ENCODE data around the gene MCTP1. TPM values are rescaled to one million over a fixed set of nuclear protein-coding genes. Genes with fewer than 3 reads are reported as not detected.

Gene MCTP1
- total RNA-seq, 1 experiment from 2014 or later: 25.8 TPM

- no peaks in the 10 kb centered on the region for H3K9me3 ChIP-seq (ENCODE audit: low read depth, low read length, poor library complexity, severe bottlenecking)
- H3K36me3 ChIP-seq (ENCODE audit: insufficient read depth, low read length, poor library complexity, severe bottlenecking): no peaks in the 10 kb centered on the region
- no peak for DNase-seq (ENCODE audit: low spot score)
- no peak overlapping the region for H3K27ac ChIP-seq (ENCODE audit: low read depth, low read length, poor library complexity, severe bottlenecking)
- H3K4me3 ChIP-seq (ENCODE audit: low read depth, low read length, poor library complexity, severe bottlenecking): no peak overlapping the region
- intact Hi-C loops (cut with micrococcal nuclease; ENCODE audit: unreplicated experiment): no loop called here
- ChIA-PET CTCF (no interaction called here), POLR2A (ENCODE audit: low non-redundant PET) (no interaction called here)
- no peaks in the 10 kb centered on the region for H3K27me3 ChIP-seq (replicated peaks; ENCODE audit: insufficient read depth, low read depth, low read length, poor library complexity)
- TF ChIP-seq, protein P1, sequence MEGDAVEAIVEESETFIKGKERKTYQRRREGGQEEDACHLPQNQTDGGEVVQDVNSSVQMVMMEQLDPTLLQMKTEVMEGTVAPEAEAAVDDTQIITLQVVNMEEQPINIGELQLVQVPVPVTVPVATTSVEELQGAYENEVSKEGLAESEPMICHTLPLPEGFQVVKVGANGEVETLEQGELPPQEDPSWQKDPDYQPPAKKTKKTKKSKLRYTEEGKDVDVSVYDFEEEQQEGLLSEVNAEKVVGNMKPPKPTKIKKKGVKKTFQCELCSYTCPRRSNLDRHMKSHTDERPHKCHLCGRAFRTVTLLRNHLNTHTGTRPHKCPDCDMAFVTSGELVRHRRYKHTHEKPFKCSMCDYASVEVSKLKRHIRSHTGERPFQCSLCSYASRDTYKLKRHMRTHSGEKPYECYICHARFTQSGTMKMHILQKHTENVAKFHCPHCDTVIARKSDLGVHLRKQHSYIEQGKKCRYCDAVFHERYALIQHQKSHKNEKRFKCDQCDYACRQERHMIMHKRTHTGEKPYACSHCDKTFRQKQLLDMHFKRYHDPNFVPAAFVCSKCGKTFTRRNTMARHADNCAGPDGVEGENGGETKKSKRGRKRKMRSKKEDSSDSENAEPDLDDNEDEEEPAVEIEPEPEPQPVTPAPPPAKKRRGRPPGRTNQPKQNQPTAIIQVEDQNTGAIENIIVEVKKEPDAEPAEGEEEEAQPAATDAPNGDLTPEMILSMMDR (conservative IDR thresholded peaks at IDR 0.05; ENCODE audit: low read depth, low read length): no peak
- TF ChIP-seq EZH2 (IDR thresholded peaks at IDR 0.05; ENCODE audit: borderline replicate concordance, low read depth, low read length, poor library complexity, severe bottlenecking): no peak
- no TSS peak for BruUV-seq (replicated peaks)
- no peaks in the 10 kb centered on the region for H3K4me1 ChIP-seq (ENCODE audit: insufficient read depth, low read length, poor library complexity, severe bottlenecking)
Measured at GRCh38 chr5:95124731-95125130, 160.2 kb downstream of the MCTP1 start.

DNA sequence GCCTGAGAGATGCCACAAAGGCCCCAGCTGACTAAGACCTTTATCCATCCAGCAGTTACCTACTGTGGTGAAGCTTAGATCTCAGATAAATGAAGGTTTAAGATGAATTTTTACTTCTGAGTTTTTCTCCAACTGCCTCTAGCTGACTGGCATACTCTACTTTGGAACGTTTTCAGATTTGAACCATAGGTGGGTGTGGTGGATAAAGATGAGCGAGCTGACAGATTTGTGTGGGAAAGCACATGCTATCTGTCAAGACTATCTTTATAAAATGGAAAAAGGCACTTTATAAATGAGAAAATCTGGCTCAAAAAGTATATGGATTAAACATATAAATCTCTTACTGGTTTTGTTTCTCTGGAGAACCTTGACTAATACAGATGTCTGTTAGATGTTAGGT, 160.8 kb downstream of the MCTP1 start:
- no peak for DNase-seq (ENCODE audit: low spot score)
- Histone ChIP-seq H3K27ac (ENCODE audit: low read depth, low read length, poor library complexity, severe bottlenecking) (no peak overlapping the region), H3K36me3 (ENCODE audit: insufficient read depth, low read length, poor library complexity, severe bottlenecking) (no peaks in the 10 kb centered on the region), H3K4me3 (ENCODE audit: low read depth, low read length, poor library complexity, severe bottlenecking) (no peak overlapping the region), H3K27me3 (replicated peaks; ENCODE audit: insufficient read depth, low read depth, low read length, poor library complexity) (no peaks in the 10 kb centered on the region), H3K9me3 (ENCODE audit: low read depth, low read length, poor library complexity, severe bottlenecking) (no peaks in the 10 kb centered on the region), H3K4me1 (ENCODE audit: insufficient read depth, low read length, poor library complexity, severe bottlenecking) (no peaks in the 10 kb centered on the region)
- TF ChIP-seq, protein P1 (conservative IDR thresholded peaks at IDR 0.05; ENCODE audit: low read depth, low read length): no peak
- TF ChIP-seq EZH2 (IDR thresholded peaks at IDR 0.05; ENCODE audit: borderline replicate concordance, low read depth, low read length, poor library complexity, severe bottlenecking): no peak
- BruUV-seq (replicated peaks): no TSS peak
- ChIA-PET CTCF (no interaction called here), POLR2A (ENCODE audit: low non-redundant PET) (no interaction called here)
- intact Hi-C loops (cut with micrococcal nuclease; ENCODE audit: unreplicated experiment): no loop called here

GRCh38 chr5:95114902-95115301, 170.0 kb downstream of the MCTP1 start:
- H3K36me3 ChIP-seq (ENCODE audit: insufficient read depth, low read length, poor library complexity, severe bottlenecking): no peaks in the 10 kb centered on the region
- CTCF ChIA-PET: no interaction called here
- H3K27me3 ChIP-seq (replicated peaks; ENCODE audit: insufficient read depth, low read depth, low read length, poor library complexity): no peaks in the 10 kb centered on the region
- no peaks in the 10 kb centered on the region for H3K9me3 ChIP-seq (ENCODE audit: low read depth, low read length, poor library complexity, severe bottlenecking)
- intact Hi-C loops (cut with micrococcal nuclease; ENCODE audit: unreplicated experiment): no loop called here
- H3K4me1 ChIP-seq (ENCODE audit: insufficient read depth, low read length, poor library complexity, severe bottlenecking): no peaks in the 10 kb centered on the region
- no peak overlapping the region for H3K27ac ChIP-seq (ENCODE audit: low read depth, low read length, poor library complexity, severe bottlenecking)
- H3K4me3 ChIP-seq (ENCODE audit: low read depth, low read length, poor library complexity, severe bottlenecking): no peak overlapping the region
- POLR2A ChIA-PET (ENCODE audit: low non-redundant PET): interaction anchor here (1.0 kb wide), 1 partner anchor 33 kb away, joined by 4 read pairs; no protein-coding TSS in a partner anchor
- DNase-seq (ENCODE audit: low spot score): no peak
- no TSS peak for BruUV-seq (replicated peaks)
- TF ChIP-seq EZH2 (IDR thresholded peaks at IDR 0.05; ENCODE audit: borderline replicate concordance, low read depth, low read length, poor library complexity, severe bottlenecking): no peak
- TF ChIP-seq, protein P1 (conservative IDR thresholded peaks at IDR 0.05; ENCODE audit: low read depth, low read length): no peak
